Measurements from ENCODE around the gene LACTBL1.

- TF ChIP-seq EZH2 (IDR thresholded peaks at IDR 0.05; ENCODE audit: borderline replicate concordance, low read length) = no peak
- TF ChIP-seq CTCF (IDR thresholded peaks at IDR 0.05; ENCODE audit: low read length) = no peak
Measured at GRCh38 chr1:22908880-22909426, 63.7 kb downstream of the LACTBL1 start.

Data from OCI-LY1 (cell line).